ENCODE results near the gene HMCN2. TPM values are rescaled to one million over a fixed set of nuclear protein-coding genes. Genes with fewer than 3 reads are reported as not detected.
"Not testable (repeated sequence)": the region's sequence is repeated elsewhere in the genome, so short reads cannot be mapped to it uniquely, and the experiment has no call there.

Gene HMCN2
- total and polyA plus RNA-seq, 2 of the 4 experiments (the other 2 are of a cell fraction): 0.02 TPM; not detected in 1

DNA sequence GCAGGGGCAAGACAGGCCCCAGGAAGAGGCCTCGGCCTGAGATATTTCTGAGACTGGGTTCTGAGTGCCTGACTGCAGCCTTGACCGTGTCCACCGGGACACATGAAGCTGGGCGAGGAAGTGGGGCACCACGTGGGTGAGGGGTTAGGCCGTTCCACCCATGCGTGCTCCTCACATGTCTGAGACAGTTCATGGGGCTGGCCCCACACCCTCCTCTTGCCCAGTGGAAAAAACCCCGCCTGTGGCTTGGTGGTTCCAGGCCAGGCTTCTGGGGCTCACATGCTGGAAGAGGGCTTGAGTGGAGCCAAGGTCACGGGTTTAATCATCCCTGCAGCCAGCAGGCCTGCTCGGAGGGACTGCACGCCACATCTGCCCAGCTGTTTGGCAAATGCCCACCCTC lies 11.4 kb downstream of the HMCN2 start:
- ATAC-seq (ENCODE audit: low read depth): no peak
- Histone ChIP-seq H3K36me3 (ENCODE audit: control insufficient read depth, insufficient read depth, low read length) (no peaks in the 10 kb centered on the region), H3K27me3 (ENCODE audit: control insufficient read depth, insufficient read depth, low read length) (peaks cover 17% of the 10 kb centered on the region), H3K4ac (ENCODE audit: low read depth, low read length) (no peak overlapping the region), H4K91ac (ENCODE audit: insufficient read depth, low read depth, low read length) (no peak overlapping the region), H2AFZ (replicated peaks; ENCODE audit: low read length, poor library complexity) (no peak overlapping the region), H4K8ac (ENCODE audit: low read depth in 2 of 2, low read length in 2 of 2) (no peak overlapping the region), H2BK120ac (ENCODE audit: low read depth, low read length) (no peak overlapping the region), H4K5ac (ENCODE audit: low read depth, low read length) (no peak overlapping the region), H3K27ac (ENCODE audit: insufficient read depth, low read length) (no peak overlapping the region), H3K23ac (ENCODE audit: low read depth, low read length) (no peak overlapping the region), H3K14ac (replicated peaks; ENCODE audit: low read depth, low read length) (no peak overlapping the region), H3K18ac (ENCODE audit: low read depth, low read length) (no peak overlapping the region), H2BK20ac (ENCODE audit: low read depth, low read length) (no peak overlapping the region), H3K9me1 (ENCODE audit: insufficient read depth, low read length) (no peaks in the 10 kb centered on the region; the same call in 1 of the 2 replicates), H3K9me3 (ENCODE audit: control insufficient read depth, insufficient read depth, low read length) (no peaks in the 10 kb centered on the region), H3K9ac (ENCODE audit: low read depth, low read length) (no peak overlapping the region), H4K20me1 (ENCODE audit: insufficient read depth, low read length) (no peaks in the 10 kb centered on the region), H3K4me2 (ENCODE audit: low read depth, low read length) (no peak overlapping the region), H3K4me3 (ENCODE audit: insufficient read depth, low read depth, low read length) (no peak overlapping the region), H2AK9ac (replicated peaks; ENCODE audit: low read depth, low read length, poor library complexity) (no peak overlapping the region), H3K79me1 (ENCODE audit: low read depth in 1 of 2, low read length in 2 of 2) (no peaks in the 10 kb centered on the region), H2BK5ac (ENCODE audit: low read depth, low read length, poor library complexity, severe bottlenecking) (no peak overlapping the region), H2AK5ac (ENCODE audit: low read depth, low read length) (no peak overlapping the region; the same call in 1 of the 2 replicates), H3K56ac (ENCODE audit: extremely low read depth, insufficient read depth, low read length) (no peak overlapping the region), H2BK15ac (ENCODE audit: low read depth, low read length) (no peak overlapping the region), H3K4me1 (ENCODE audit: control insufficient read depth, insufficient read depth, low read length) (peaks cover 2% of the 10 kb centered on the region; the same call in 1 of the 2 replicates)
- no TSS peak for BruUV-seq (replicated peaks)
- in situ Hi-C loops (cut with MboI; ENCODE audit: low sequenced_read_pairs): no loop called here
- no peak for DNase-seq
- 95% methylated on average over 3 of the region's 11 CpGs; no CpG with 5 or more reads in 1 of the 2 experiments for WGBS, 2 experiments (ENCODE audit: extremely low coverage in 2 of 2, insufficient read length in 1 of 2)
- intact Hi-C loops (cut with micrococcal nuclease): loop anchor here (10.0 kb wide), 1 partner anchor 58 kb away; no protein-coding TSS in a partner anchor
- POLR2A ChIA-PET (ENCODE audit: unreplicated experiment): no interaction called here
- CTCF ChIA-PET: no interaction called here
- dilution Hi-C loops (cut with HindIII; ENCODE audit: low sequenced_read_pairs, unreplicated experiment): no loop called here
- TF ChIP-seq, protein P1, sequence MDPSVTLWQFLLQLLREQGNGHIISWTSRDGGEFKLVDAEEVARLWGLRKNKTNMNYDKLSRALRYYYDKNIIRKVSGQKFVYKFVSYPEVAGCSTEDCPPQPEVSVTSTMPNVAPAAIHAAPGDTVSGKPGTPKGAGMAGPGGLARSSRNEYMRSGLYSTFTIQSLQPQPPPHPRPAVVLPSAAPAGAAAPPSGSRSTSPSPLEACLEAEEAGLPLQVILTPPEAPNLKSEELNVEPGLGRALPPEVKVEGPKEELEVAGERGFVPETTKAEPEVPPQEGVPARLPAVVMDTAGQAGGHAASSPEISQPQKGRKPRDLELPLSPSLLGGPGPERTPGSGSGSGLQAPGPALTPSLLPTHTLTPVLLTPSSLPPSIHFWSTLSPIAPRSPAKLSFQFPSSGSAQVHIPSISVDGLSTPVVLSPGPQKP (IDR thresholded peaks at IDR 0.05; ENCODE audit: borderline replicate concordance, low read depth, low read length): no peak
- TF ChIP-seq POLR2A (IDR thresholded peaks at IDR 0.05; ENCODE audit: low read depth, low read length) (no peak), NFE2L2 (IDR thresholded peaks at IDR 0.05; ENCODE audit: low read depth, low read length) (no peak), RCOR1 (IDR thresholded peaks at IDR 0.05; ENCODE audit: insufficient replicate concordance, low read length) (no peak), CEBPB (IDR thresholded peaks at IDR 0.05; ENCODE audit: low read depth, low read length) (no peak), SMC3 (IDR thresholded peaks at IDR 0.05; ENCODE audit: low read depth, low read length) (no peak), FOS (IDR thresholded peaks at IDR 0.05; ENCODE audit: low read depth, low read length) (no peak), MXI1 (IDR thresholded peaks at IDR 0.05; ENCODE audit: borderline replicate concordance, low read depth, low read length) (no peak), RFX5 (IDR thresholded peaks at IDR 0.05; ENCODE audit: low read depth, low read length) (no peak), CHD1 (IDR thresholded peaks at IDR 0.05; ENCODE audit: low read depth, low read length) (no peak)

GRCh38 chr9:130277525-130277924 lies 12.0 kb downstream of the HMCN2 start:
- in situ Hi-C loops (cut with MboI; ENCODE audit: low sequenced_read_pairs); H3K4me3 ChIP-seq (ENCODE audit: insufficient read depth, low read depth, low read length); H3K36me3 ChIP-seq (ENCODE audit: control insufficient read depth, insufficient read depth, low read length); H2BK120ac ChIP-seq (ENCODE audit: low read depth, low read length); H3K56ac ChIP-seq (ENCODE audit: extremely low read depth, insufficient read depth, low read length); H3K79me1 ChIP-seq (ENCODE audit: low read depth in 1 of 2, low read length in 2 of 2); H2BK20ac ChIP-seq (ENCODE audit: low read depth, low read length); H3K9ac ChIP-seq (ENCODE audit: low read depth, low read length); H2AK9ac ChIP-seq (replicated peaks; ENCODE audit: low read depth, low read length, poor library complexity); H2BK15ac ChIP-seq (ENCODE audit: low read depth, low read length); H2BK5ac ChIP-seq (ENCODE audit: low read depth, low read length, poor library complexity, severe bottlenecking); H3K4me2 ChIP-seq (ENCODE audit: low read depth, low read length); H2AFZ ChIP-seq (replicated peaks; ENCODE audit: low read length, poor library complexity); BruUV-seq (replicated peaks); H4K91ac ChIP-seq (ENCODE audit: insufficient read depth, low read depth, low read length); H4K8ac ChIP-seq (ENCODE audit: low read depth in 2 of 2, low read length in 2 of 2); H3K9me3 ChIP-seq (ENCODE audit: control insufficient read depth, insufficient read depth, low read length); H3K9me1 ChIP-seq (ENCODE audit: insufficient read depth, low read length); ATAC-seq (ENCODE audit: low read depth); H3K4me1 ChIP-seq (ENCODE audit: control insufficient read depth, insufficient read depth, low read length); H2AK5ac ChIP-seq (ENCODE audit: low read depth, low read length); H4K5ac ChIP-seq (ENCODE audit: low read depth, low read length); CTCF ChIA-PET; H4K20me1 ChIP-seq (ENCODE audit: insufficient read depth, low read length); POLR2A ChIA-PET (ENCODE audit: unreplicated experiment); DNase-seq; dilution Hi-C loops (cut with HindIII; ENCODE audit: low sequenced_read_pairs, unreplicated experiment); H3K18ac ChIP-seq (ENCODE audit: low read depth, low read length); H3K23ac ChIP-seq (ENCODE audit: low read depth, low read length); H3K4ac ChIP-seq (ENCODE audit: low read depth, low read length); H3K27ac ChIP-seq (ENCODE audit: insufficient read depth, low read length); H3K14ac ChIP-seq (replicated peaks; ENCODE audit: low read depth, low read length): not testable (repeated sequence)
- no CpG with 5 or more reads among the region's 1 CpG for WGBS, 2 experiments (ENCODE audit: extremely low coverage in 2 of 2, insufficient read length in 1 of 2)
- intact Hi-C loops (cut with micrococcal nuclease): loop anchor here (10.0 kb wide), 1 partner anchor 57 kb away; no protein-coding TSS in a partner anchor
- peaks cover 22% of the 10 kb centered on the region for H3K27me3 ChIP-seq (ENCODE audit: control insufficient read depth, insufficient read depth, low read length)
